HL-60/S4 treated with phorbol 12-myristate 13-acetate at 8.2 ng/mL for 4 days and 3 days (cell line): Measurements from ENCODE around the gene PTGFR.

Experiments
- in situ Hi-C: fragments of 300-500 bp; cut with MboI; formaldehyde crosslinking; loops from 2 replicates; pipeline ENCODE4 v1.15.0; 2022; ENCODE audit warnings: low sequenced_read_pairs

Gene PTGFR

DNA sequence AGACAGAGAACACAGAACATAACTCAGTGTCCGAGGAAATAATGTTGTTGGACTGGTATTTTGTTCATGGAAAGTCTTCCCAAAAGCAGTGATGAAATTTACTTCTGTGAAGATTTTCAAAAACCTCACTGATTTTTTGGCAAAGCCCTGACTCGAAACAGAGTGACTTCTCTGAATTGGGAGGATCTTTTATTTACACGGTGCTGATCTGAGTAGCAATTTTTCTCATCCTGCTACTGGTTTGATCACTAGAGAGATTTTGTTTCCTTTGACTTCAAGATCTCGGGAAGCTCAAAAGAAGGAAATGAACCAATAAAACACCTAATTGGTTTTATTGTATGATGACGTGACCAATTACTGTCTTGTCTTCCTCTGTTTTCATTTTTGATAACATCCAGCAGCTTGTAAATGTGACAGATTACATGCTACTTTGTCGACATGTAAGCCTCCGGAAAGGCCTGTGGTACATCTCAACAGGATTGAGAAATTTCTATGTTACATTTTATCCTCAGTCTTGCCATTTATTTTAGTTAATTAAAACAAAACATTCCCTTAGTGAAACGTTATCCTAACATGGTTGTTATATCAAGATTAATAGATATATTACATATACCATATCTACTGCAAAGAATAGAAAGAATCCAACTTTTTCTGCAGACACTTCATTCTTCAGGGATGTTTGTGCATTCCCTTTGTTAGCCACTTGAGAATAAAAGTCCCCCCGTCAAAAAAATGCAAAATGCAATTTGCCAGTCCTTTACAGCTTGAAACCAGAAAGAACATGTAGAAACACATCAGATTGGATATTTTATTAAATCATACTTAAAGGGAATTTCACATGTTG lies 86.7 kb downstream of the PTGFR start:
- in situ Hi-C loops, result no loop called here

DNA sequence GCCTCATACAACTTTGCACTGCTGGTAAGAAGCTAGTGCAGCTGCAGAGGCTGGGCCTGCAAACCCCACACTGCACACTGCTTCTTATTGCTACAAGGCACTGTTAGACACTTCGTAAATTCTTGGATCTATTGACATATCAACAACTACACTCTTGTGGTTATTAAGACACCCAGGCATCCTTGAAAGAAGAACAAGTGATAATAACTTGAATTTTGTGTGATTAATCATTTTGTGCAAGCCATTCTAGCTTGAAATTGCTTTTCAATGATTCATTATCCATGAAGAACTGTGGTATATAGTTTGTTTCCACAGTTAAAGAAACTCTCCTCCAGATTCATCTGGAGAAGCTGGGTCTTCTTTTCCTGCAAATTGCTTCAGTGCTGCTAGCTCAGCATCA lies 95.8 kb downstream of the PTGFR start:
- in situ Hi-C loops, result no loop called here

DNA sequence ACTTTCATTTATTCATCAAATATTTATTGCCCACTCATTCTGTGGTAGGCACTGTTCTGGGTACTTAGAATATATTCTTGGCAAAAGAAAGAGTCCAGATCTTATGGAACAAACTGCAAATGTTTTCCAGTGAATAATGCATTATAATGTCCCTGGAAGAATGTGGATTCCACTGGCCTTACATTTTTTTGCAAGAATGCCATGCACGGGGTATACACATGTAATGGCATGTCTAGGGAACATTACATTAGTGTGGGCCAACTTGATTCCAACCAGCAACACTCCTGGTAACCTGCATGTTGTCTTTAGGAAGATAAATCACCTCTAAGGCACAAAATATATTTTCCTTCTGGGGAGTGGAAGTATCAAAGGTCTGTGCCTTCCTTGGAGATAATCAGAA lies 96.4 kb downstream of the PTGFR start:
- in situ Hi-C loops, result no loop called here
